Dermis blood vessel endothelial cell (primary cell): Measurements from ENCODE around the gene CHMP2A. TPM values are rescaled to one million over a fixed set of nuclear protein-coding genes. Genes with fewer than 3 reads are reported as not detected.

ENCODE experiments used
- DNase-seq: peaks from one replicate; pipeline ENCODE4 v3.0.0; 2010
- total RNA-seq: library from RNA; depleted of rRNA; stranded (reverse); fragments of >200 nt; gene quantifications from 2 replicates; pipeline ENCODE4 v1.2.3, GENCODE V29; 2014

The CHMP2A gene
- total RNA-seq, 1 donor from 2014 or later, result 107 TPM

- no peak for DNase-seq
Measured at GRCh38 chr19:58536852-58537798, 17.8 kb downstream of the CHMP2A start.

DNA sequence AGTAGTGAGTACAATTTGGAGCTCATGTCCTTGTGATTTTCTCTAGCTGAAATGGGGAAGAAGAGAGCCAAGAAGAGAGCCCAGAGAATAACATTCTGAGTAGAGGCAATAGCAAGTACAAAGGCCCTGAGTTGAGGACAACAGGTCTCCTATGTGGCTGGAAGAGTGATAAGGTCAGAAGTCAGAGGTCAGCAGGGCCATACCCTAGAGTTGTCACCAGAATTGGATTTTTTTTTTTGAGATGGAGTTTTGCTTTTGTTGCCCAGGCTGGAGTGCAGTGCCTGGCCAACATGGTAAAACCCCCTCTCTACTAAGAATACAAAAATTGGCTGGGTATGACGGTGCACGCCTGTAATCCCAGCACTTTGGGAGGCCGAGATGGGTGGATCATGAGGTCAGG, 19.0 kb downstream of the CHMP2A start:
- no peak for DNase-seq

DNA sequence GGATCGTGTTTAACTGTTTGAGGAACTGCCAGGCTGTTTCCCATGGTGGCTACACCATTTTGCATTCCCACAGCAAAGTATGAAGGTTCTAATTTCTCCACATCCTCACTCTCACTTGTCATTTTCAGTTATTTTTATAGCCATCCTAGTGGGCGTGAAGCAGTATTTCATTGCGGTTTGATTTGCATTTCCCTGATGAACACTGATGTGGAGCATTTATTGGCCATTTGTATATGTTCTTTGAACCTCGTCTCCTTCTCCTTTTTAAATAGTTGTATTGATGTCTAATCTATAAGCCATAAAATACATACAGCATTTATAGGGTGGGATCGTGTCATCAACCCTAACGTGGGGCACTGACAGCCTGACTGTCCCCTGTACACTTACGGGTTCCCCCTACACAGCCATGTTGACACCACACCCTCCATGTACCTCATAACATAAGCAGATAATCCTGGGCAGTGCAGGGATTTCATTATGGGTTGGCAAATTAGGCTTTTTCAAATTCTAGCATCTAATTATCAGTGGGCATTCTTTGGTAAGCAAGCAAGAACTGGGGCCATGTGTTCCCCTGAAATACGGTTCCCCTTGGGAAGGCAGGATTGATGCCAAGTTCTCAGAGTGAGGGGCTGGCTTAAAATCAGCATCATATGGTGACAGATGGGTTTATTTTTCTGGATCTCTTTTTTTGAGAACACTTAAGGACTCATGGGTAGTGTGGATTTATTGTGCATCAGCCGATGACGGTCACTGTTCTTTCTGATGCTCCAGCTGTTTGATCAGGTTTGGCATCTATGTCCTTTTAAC, 23.7 kb downstream of the CHMP2A start:
- DNase-seq, result no peak

- no peak for DNase-seq
Measured at GRCh38 chr19:58529405-58529804, 25.5 kb downstream of the CHMP2A start.

DNA sequence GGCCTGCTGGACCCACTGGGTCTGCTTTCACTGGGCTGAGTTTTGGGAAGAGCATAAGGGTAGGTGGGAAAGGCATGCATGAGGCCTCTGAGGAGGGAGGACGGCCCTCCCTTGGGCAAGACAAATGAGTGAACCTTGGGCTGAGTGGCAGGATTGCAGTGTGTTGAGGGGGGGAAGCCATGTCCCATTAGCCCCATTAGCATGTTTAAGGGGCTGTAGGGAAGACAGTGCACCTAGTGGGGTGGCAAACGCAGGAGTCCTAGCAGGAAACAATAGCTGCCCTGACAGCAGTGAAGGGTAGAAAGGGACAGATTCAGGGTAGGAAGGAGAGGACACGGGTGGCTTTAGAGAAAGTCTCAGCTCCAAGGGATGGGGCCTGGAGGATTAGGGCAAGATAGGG, 32.2 kb downstream of the CHMP2A start:
- no peak for DNase-seq

- DNase-seq, result no peak
Measured at GRCh38 chr19:58521651-58522050, 33.3 kb downstream of the CHMP2A start.

DNA sequence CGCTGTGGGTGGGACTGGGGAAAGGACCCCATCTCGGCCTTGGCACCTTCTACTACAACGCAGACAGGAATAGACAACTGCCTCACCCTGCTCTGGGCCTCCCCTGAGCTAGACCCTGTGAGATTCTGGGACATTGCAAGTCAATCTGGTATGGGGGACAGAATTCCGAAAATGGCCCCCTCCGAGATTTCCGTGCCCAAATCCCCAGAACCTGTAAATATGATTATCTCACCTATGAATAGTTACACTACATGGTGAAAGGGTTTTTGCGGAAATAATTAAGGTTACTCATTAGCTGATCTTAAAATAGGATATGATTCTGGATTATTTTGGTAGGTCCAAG, 34.7 kb downstream of the CHMP2A start:
- DNase-seq, result no peak

- peak; percentile 96 for DNase-seq
Measured at GRCh38 chr19:58519355-58520256, 35.3 kb downstream of the CHMP2A start, which contains the start of gene ZBTB45. TSS of gene ZBTB45 (minus strand) at chr19:58519810. CDS start at chr19:58517673, 2,137 bp downstream.

- peak; percentile 88 for DNase-seq
Measured at GRCh38 chr19:58519087-58519354, 35.9 kb downstream of the CHMP2A start.

DNA sequence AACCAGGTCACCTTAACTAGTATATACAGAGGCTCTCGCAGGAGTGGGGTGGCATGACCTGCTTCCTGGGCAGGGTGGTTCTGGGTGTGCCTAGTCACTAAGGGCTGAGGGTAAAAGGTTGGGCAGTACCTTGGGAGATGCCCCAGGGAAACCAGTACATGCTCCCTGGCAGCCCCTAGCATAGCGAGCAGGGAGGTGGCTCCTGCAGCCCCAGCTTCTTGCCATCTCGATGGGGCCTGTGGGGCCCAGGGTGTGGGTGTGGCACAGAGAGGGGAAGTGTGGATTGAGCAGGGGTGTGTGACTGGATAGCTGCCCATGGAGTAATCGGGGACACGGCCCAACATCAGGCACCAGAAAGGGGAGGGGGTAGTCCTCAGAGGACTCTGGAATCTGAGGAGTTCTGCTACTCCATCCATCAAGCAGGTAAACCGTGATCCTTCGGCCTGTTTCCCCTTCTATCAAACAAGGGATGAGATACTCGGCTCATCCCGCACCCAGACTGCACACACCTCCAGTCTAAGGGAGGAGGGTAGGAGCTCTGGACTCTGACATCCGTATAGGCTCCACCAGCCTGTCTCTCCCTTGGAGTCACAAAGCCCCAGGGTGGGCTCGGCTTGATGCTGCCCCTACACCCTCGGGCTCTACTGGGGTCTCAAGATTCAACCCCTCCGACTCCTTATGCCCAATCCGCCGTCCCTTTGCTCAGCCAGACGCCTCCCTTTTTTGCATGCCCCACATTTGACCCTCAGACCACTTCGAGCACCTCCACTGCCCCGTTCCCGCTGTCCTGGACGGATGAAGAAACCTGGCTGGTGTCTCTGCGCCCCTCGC, 36.4 kb downstream of the CHMP2A start:
- no peak for DNase-seq

GRCh38 chr19:58516964-58517833, 37.7 kb downstream of the CHMP2A start:
- DNase-seq, result no peak

- DNase-seq, result no peak
Measured at GRCh38 chr19:58516246-58516836, 38.6 kb downstream of the CHMP2A start.

- DNase-seq, result no peak
Measured at GRCh38 chr19:58515259-58515658, 39.6 kb downstream of the CHMP2A start.

GRCh38 chr19:58514564-58515022, 40.3 kb downstream of the CHMP2A start:
- DNase-seq, result no peak

DNA sequence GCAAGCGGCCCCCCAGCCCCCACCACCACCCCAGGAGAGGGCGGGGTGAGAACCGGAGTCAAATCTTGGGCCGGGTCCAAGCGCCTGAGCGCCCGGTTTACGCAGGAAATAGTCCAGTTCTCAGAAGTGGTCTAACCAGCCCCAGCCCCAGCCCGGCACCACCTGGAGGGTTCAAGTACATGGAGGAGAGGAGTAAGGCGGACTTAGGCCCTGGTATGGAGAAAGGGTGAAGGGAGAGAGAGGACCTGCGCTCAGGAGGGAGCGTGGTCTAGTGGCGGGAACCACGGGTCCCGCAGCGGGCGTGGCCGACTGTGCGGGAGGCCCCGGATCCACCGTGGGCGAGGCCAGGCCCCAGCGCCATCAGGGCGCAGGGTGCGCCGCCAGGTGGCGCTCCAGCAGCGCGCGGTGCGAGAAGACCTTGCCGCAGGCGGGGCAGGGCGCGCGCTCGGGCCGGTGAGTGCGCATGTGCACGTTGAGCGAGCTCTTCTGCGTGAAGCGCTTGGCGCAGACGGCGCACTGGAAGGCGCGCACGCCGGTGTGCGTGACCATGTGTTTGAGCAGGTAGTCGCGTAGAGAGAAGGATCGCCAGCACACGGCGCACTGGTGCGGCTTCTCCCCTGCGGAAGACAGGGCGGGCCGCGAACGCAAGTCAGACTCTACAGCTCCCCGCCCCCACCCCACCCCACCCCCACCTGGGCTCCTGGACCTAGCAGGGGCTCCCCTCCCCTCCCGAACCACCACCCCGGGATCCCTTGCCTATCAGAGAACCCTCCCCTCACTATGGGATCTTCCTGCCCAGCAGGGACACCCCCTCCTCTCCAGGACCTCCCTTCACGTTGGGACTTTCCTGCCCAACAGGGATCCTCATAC, 41.0 kb downstream of the CHMP2A start:
- DNase-seq, result peak; percentile 96

DNA sequence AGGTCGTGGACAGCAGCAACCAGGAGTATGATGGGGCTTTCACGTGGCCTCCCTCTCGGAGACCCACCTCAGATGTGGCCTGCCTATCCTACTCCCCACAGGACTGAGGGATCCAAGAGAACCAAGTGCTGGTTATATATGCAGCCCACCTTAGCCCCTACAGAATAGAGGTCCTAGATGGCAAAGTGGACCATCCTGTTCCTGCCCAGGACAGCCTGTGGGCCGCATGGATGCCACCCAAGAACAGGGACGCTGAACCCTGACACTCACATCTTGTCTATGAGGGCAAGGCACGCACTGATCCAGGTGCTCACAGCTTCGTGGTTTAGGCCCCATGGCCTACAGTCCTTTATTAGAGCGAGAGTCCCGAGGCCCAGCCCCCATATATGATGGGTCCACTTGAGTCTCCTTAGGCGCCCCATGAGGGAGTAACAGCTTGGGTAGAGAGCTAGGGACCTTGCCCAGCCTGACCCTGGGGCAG, 41.7 kb downstream of the CHMP2A start:
- DNase-seq, result no peak

GRCh38 chr19:58511353-58512208, 43.3 kb downstream of the CHMP2A start, which contains the start of gene SLC27A5:
TSS of gene SLC27A5 (minus strand) at chr19:58511992. CDS start at chr19:58511955, 37 bp downstream.
- DNase-seq, result no peak
